Measurements from ENCODE around the gene MED4.
A peak's percentile ranks its signal among the peaks of the same experiment; 100 is the strongest.
"Not testable (repeated sequence)": the region's sequence is repeated elsewhere in the genome, so short reads cannot be mapped to it uniquely, and the experiment has no call there.

Gene MED4

GRCh38 chr13:48072304-48072703, 22.6 kb downstream of the MED4 start:
- H3K4me3 Mint-ChIP-seq: no peak overlapping the region
- no peak overlapping the region for H3K27ac Mint-ChIP-seq
- peaks cover 5% of the 10 kb centered on the region for H3K27me3 Mint-ChIP-seq (ENCODE audit: low read depth, poor library complexity)
- no peak for DNase-seq
- peaks cover 83% of the 10 kb centered on the region for H3K9me3 Mint-ChIP-seq
- TF ChIP-seq, protein P1, sequence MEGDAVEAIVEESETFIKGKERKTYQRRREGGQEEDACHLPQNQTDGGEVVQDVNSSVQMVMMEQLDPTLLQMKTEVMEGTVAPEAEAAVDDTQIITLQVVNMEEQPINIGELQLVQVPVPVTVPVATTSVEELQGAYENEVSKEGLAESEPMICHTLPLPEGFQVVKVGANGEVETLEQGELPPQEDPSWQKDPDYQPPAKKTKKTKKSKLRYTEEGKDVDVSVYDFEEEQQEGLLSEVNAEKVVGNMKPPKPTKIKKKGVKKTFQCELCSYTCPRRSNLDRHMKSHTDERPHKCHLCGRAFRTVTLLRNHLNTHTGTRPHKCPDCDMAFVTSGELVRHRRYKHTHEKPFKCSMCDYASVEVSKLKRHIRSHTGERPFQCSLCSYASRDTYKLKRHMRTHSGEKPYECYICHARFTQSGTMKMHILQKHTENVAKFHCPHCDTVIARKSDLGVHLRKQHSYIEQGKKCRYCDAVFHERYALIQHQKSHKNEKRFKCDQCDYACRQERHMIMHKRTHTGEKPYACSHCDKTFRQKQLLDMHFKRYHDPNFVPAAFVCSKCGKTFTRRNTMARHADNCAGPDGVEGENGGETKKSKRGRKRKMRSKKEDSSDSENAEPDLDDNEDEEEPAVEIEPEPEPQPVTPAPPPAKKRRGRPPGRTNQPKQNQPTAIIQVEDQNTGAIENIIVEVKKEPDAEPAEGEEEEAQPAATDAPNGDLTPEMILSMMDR (IDR thresholded peaks at IDR 0.05): no peak
- H3K4me1 Mint-ChIP-seq: no peaks in the 10 kb centered on the region
- H3K36me3 Mint-ChIP-seq (ENCODE audit: low read depth): peaks cover 100% of the 10 kb centered on the region

DNA sequence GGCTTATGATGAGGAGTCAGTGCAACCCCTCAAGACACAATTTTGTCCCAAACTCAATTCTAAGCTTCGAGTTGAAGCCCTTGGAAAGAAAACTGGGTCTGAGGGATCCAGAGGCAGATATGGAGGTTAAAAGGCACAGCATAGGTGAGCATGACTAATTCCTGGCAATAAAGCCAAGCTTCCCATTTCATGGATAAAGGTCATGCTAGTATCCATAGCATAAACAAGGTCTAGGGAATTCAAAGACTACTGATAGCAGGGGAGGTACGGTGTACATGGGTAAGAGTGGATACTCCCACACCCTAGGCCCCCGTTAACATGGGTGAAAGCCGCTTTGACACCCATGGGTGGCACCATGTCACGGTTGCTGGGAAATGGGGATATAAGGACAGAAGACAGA, 24.0 kb downstream of the MED4 start:
- H3K9me3 Mint-ChIP-seq: peaks cover 96% of the 10 kb centered on the region
- no peak overlapping the region for H3K4me3 Mint-ChIP-seq

GRCh38 chr13:48069573-48069972, 25.3 kb downstream of the MED4 start:
- Mint-ChIP-seq H3K36me3 (ENCODE audit: low read depth) (peaks cover 100% of the 10 kb centered on the region), H3K27me3 (ENCODE audit: low read depth, poor library complexity) (peaks cover 5% of the 10 kb centered on the region), H3K9me3 (peaks cover 95% of the 10 kb centered on the region), H3K4me1 (no peaks in the 10 kb centered on the region), H3K4me3 (no peak overlapping the region), H3K27ac (no peak overlapping the region)
- no peak for DNase-seq
- TF ChIP-seq, protein P1 (IDR thresholded peaks at IDR 0.05): no peak

More for the DNA sequence above, 24.0 kb downstream of the MED4 start:
- DNase-seq: no peak
- peaks cover 100% of the 10 kb centered on the region for H3K36me3 Mint-ChIP-seq (ENCODE audit: low read depth)
- no peaks in the 10 kb centered on the region for H3K4me1 Mint-ChIP-seq
- TF ChIP-seq, protein P1 (IDR thresholded peaks at IDR 0.05): no peak
- H3K27ac Mint-ChIP-seq: no peak overlapping the region
- peaks cover 5% of the 10 kb centered on the region for H3K27me3 Mint-ChIP-seq (ENCODE audit: low read depth, poor library complexity)

GRCh38 chr13:48068952-48069351, 26.0 kb downstream of the MED4 start:
- Mint-ChIP-seq H3K27me3 (ENCODE audit: low read depth, poor library complexity) (peaks cover 5% of the 10 kb centered on the region), H3K9me3 (peaks cover 90% of the 10 kb centered on the region), H3K4me3 (no peak overlapping the region), H3K4me1 (no peaks in the 10 kb centered on the region), H3K27ac (no peak overlapping the region), H3K36me3 (ENCODE audit: low read depth) (peaks cover 100% of the 10 kb centered on the region)
- DNase-seq: no peak
- TF ChIP-seq, protein P1 (IDR thresholded peaks at IDR 0.05): no peak

DNA sequence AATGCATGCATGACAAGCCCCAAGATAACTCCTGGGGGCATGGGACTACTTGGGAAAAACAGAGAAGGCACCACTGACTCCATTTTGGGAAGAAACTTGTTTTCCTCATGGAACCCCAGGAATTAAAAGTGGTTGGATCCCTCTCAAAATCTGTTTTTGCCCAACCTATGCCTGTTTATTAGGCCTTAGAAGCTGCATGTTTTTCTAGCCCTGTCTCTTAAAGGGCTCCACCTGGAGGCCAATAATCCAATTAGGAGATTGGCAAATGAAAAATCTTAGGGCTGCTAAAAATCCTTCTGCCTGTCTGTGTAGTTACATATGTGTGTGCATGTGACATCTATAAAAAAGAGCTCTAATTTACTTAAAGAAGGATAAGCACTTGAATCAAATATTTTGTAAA, 26.9 kb downstream of the MED4 start:
- no peak overlapping the region for H3K4me3 Mint-ChIP-seq
- DNase-seq: no peak
- H3K9me3 Mint-ChIP-seq: peaks cover 81% of the 10 kb centered on the region
- H3K27ac Mint-ChIP-seq: no peak overlapping the region
- TF ChIP-seq, protein P1 (IDR thresholded peaks at IDR 0.05): no peak
- peaks cover 100% of the 10 kb centered on the region for H3K36me3 Mint-ChIP-seq (ENCODE audit: low read depth)
- H3K4me1 Mint-ChIP-seq: no peaks in the 10 kb centered on the region
- peaks cover 5% of the 10 kb centered on the region for H3K27me3 Mint-ChIP-seq (ENCODE audit: low read depth, poor library complexity)

GRCh38 chr13:48066310-48066989, 28.5 kb downstream of the MED4 start:
- H3K4me3 Mint-ChIP-seq: no peak overlapping the region
- no peak overlapping the region for H3K27ac Mint-ChIP-seq
- TF ChIP-seq, protein P1 (IDR thresholded peaks at IDR 0.05): no peak
- no peak for DNase-seq
- H3K27me3 Mint-ChIP-seq (ENCODE audit: low read depth, poor library complexity): peaks cover 5% of the 10 kb centered on the region
- peaks cover 97% of the 10 kb centered on the region for H3K36me3 Mint-ChIP-seq (ENCODE audit: low read depth)
- H3K9me3 Mint-ChIP-seq: peaks cover 65% of the 10 kb centered on the region
- no peaks in the 10 kb centered on the region for H3K4me1 Mint-ChIP-seq

DNA sequence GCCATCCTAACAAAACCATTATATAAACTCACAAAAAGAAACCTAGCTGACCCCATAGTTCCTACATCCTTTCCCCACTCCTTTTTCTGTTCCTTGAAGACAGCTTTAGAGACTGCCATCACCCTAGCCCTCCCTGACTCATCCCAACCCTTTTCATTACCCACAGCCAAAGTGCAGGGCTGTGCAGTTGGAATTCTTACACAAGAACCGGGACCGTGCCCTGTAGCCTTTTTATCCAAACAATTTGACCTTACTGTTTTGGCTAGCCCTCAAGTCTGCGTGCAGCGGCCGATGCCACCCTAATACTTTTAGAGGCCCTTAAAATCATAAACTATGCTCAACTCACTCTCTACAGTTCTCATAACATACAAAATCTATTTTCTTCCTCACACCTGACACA, 35.0 kb downstream of the MED4 start:
- not testable (repeated sequence) for DNase-seq; H3K27me3 Mint-ChIP-seq (ENCODE audit: low read depth, poor library complexity); H3K4me1 Mint-ChIP-seq; H3K4me3 Mint-ChIP-seq
- Mint-ChIP-seq H3K27ac (peak overlapping the region; percentile 31), H3K36me3 (ENCODE audit: low read depth) (peaks cover 96% of the 10 kb centered on the region), H3K9me3 (peaks cover 49% of the 10 kb centered on the region)

DNA sequence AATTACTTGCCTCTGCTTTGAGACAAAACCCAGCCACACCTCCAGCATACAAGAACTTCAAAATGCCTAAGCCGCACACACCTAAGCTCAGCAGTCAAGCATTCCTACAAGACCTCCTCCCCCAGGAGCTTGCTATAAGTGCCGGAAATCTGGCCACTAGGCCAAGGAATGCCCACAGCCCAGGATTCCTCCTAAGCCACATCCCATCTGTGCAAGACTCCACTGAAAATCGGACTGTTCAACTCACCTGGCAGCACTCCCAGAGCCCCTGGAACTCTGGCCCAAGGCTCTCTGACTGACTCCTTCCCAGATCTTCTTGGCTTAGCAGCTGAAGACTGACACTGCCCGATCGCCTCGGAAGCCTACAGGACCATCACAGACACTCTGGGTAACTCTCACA, 36.4 kb downstream of the MED4 start:
- not testable (repeated sequence) for DNase-seq; H3K27ac Mint-ChIP-seq; H3K4me1 Mint-ChIP-seq; H3K4me3 Mint-ChIP-seq; H3K27me3 Mint-ChIP-seq (ENCODE audit: low read depth, poor library complexity)
- H3K9me3 Mint-ChIP-seq: peaks cover 46% of the 10 kb centered on the region
- H3K36me3 Mint-ChIP-seq (ENCODE audit: low read depth): peaks cover 81% of the 10 kb centered on the region

Measured in nephron progenitor cell (in vitro differentiated cells).